ENCODE results near the gene CAPN13.

GRCh38 chr2:30769481-30769780 is 37.8 kb downstream of the CAPN13 start:
- no peak for TF ChIP-seq DPF2 (IDR thresholded peaks at IDR 0.05)
- TF ChIP-seq EZH2 (IDR thresholded peaks at IDR 0.05; ENCODE audit: borderline replicate concordance, control insufficient read depth, low read depth, low read length) = no peak
- TF ChIP-seq PAX5 (IDR thresholded peaks at IDR 0.05; ENCODE audit: borderline replicate concordance, low read depth, low read length) = no peak

All from GM12878 (cell line).